HG03064 (cell line): ENCODE measurements around the gene SOX8.
"Not testable (repeated sequence)": the region's sequence is repeated elsewhere in the genome, so short reads cannot be mapped to it uniquely, and the experiment has no call there.

Source experiments
- ATAC-seq: cut with Tn5 transposase; IDR thresholded peaks from one replicate; pipeline ENCODE4 v1.9.1; 2021; ENCODE audit warnings: low read depth; ENCODE audit not compliant: unreplicated experiment

The SOX8 gene

GRCh38 chr16:952321-952720, 29.2 kb upstream of the SOX8 start:
- no peak for ATAC-seq

- not testable (repeated sequence) for ATAC-seq
Measured at GRCh38 chr16:953818-954217, 27.8 kb upstream of the SOX8 start.

GRCh38 chr16:955766-956165, 25.8 kb upstream of the SOX8 start:
- ATAC-seq: not testable (repeated sequence)

GRCh38 chr16:959232-960040, 22.1 kb upstream of the SOX8 start:
- ATAC-seq: no peak

GRCh38 chr16:962366-962765, 19.2 kb upstream of the SOX8 start:
- no peak for ATAC-seq

- ATAC-seq: no peak
Measured at GRCh38 chr16:962901-963814, 18.4 kb upstream of the SOX8 start.

- ATAC-seq: no peak
Measured at GRCh38 chr16:963913-964312, 17.7 kb upstream of the SOX8 start.

GRCh38 chr16:964356-965035, 17.1 kb upstream of the SOX8 start:
- no peak for ATAC-seq

GRCh38 chr16:965036-965395, 16.6 kb upstream of the SOX8 start:
- ATAC-seq: no peak

- ATAC-seq: no peak
Measured at GRCh38 chr16:965487-965886, 16.1 kb upstream of the SOX8 start.

- ATAC-seq: no peak
Measured at GRCh38 chr16:966035-966434, 15.5 kb upstream of the SOX8 start.

GRCh38 chr16:966505-966904, 15.1 kb upstream of the SOX8 start:
- no peak for ATAC-seq

- no peak for ATAC-seq
Measured at GRCh38 chr16:967077-967541, 14.5 kb upstream of the SOX8 start.

GRCh38 chr16:967546-968295, 13.8 kb upstream of the SOX8 start:
- no peak for ATAC-seq

- ATAC-seq: no peak
Measured at GRCh38 chr16:968620-969019, 12.9 kb upstream of the SOX8 start.

GRCh38 chr16:969508-970385, 11.8 kb upstream of the SOX8 start:
- no peak for ATAC-seq

- peak; percentile 27 for ATAC-seq
Measured at GRCh38 chr16:970386-970765, 11.2 kb upstream of the SOX8 start.

GRCh38 chr16:970766-971581, 10.6 kb upstream of the SOX8 start, which contains the start of gene LMF1:
Gene LMF1, minus strand, starts transcription at chr16:970984. Its CDS starts 4 bp downstream, at chr16:970980.
- ATAC-seq: peak; percentile 55

- no peak for ATAC-seq
Measured at GRCh38 chr16:971582-971905, 10.0 kb upstream of the SOX8 start.
